SU-DHL-6 (cell line): ENCODE results near the gene PTPRN2.

Source experiments
- H2AFZ ChIP-seq: fragments of 200-600 bp; sonication (generic); 2 replicates; pipeline ENCODE4 v1.6.1; 2014; ENCODE audit warnings: low read depth, mild to moderate bottlenecking, moderate library complexity, mixed read lengths, antibody characterized with exemption, low read length; ENCODE audit not compliant: severe bottlenecking
- H3F3A ChIP-seq: fragments of 200-600 bp; shearing (Covaris generic); 2 replicates; pipeline ENCODE4 v1.6.0; 2016; ENCODE audit warnings: antibody characterized with exemption, mild to moderate bottlenecking; ENCODE audit not compliant: insufficient read depth
- H3K27ac ChIP-seq: fragments of 200-600 bp; sonication (generic); 2 replicates; pipeline ENCODE4 v1.5.1; 2016; ENCODE audit warnings: low read depth, mild to moderate bottlenecking, low read length, moderate library complexity, mixed read lengths
- H3K27me3 ChIP-seq: fragments of 200-600 bp; sonication (generic), shearing (Covaris generic); 2 replicates; pipeline ENCODE4 v1.6.0; 2014; ENCODE audit warnings: mild to moderate bottlenecking, low read length
- H3K36me3 ChIP-seq: fragments of 200-600 bp; sonication (generic); 2 replicates; pipeline ENCODE4 v1.6.1; 2014; ENCODE audit warnings: mild to moderate bottlenecking, low read length, mixed read lengths
- H3K4me2 ChIP-seq: fragments of 300-600, 200-600 bp; shearing (Covaris generic), sonication (generic); 2 replicates; pipeline ENCODE4 v1.6.0; 2014; ENCODE audit warnings: low read length, low read depth, mild to moderate bottlenecking; ENCODE audit not compliant: poor library complexity, severe bottlenecking
- H3K4me3 ChIP-seq: fragments of 200-600 bp; sonication (generic); 2 replicates; pipeline ENCODE4 v1.5.1; 2014; ENCODE audit warnings: antibody characterized with exemption, low read length, mild to moderate bottlenecking, mixed read lengths; ENCODE audit not compliant: insufficient read depth, poor library complexity, severe bottlenecking
- H3K79me2 ChIP-seq: fragments of 200-600 bp; sonication (generic); 2 replicates; pipeline ENCODE4 v1.6.1; 2014; ENCODE audit warnings: mild to moderate bottlenecking, low read length, moderate library complexity; ENCODE audit not compliant: insufficient read depth
- H3K9ac ChIP-seq: fragments of 200-600 bp; sonication (generic); 2 replicates; pipeline ENCODE4 v1.7.0; 2014; ENCODE audit warnings: mild to moderate bottlenecking, low read length
- H3K9me2 ChIP-seq: fragments of 200-600 bp; sonication (generic); replicated peaks from 2 replicates; pipeline ENCODE4 v1.6.1; 2014; ENCODE audit warnings: low read length; ENCODE audit not compliant: insufficient read depth
- H3K9me3 ChIP-seq: fragments of 200-600 bp; sonication (generic); 2 replicates; pipeline ENCODE4 v1.6.1; 2014; ENCODE audit warnings: low read length, mixed read lengths; ENCODE audit not compliant: insufficient read depth
- H4K20me1 ChIP-seq: fragments of 200-600 bp; sonication (generic); 2 replicates; pipeline ENCODE4 v1.6.1; 2014; ENCODE audit warnings: low read depth, mild to moderate bottlenecking, antibody characterized with exemption, low read length, moderate library complexity, mixed read lengths
- EZH2phosphoT487 ChIP-seq: fragments of 200-600 bp; sonication (generic), shearing (Covaris generic); conservative IDR thresholded peaks from 2 replicates; pipeline ENCODE4 v1.6.1; 2018; ENCODE audit warnings: mild to moderate bottlenecking, antibody characterized with exemption, low read length, moderate library complexity, mixed read lengths
- TF ChIP-seq, protein P1 (sequence below): fragments of 200-600 bp; sonication (generic); IDR thresholded peaks from one replicate; pipeline ENCODE4 v1.5.1; 2017; ENCODE audit warnings: antibody characterized with exemption, mild to moderate bottlenecking, low read length, moderate library complexity; ENCODE audit not compliant: insufficient read depth, poor library complexity, severe bottlenecking

Gene PTPRN2

DNA sequence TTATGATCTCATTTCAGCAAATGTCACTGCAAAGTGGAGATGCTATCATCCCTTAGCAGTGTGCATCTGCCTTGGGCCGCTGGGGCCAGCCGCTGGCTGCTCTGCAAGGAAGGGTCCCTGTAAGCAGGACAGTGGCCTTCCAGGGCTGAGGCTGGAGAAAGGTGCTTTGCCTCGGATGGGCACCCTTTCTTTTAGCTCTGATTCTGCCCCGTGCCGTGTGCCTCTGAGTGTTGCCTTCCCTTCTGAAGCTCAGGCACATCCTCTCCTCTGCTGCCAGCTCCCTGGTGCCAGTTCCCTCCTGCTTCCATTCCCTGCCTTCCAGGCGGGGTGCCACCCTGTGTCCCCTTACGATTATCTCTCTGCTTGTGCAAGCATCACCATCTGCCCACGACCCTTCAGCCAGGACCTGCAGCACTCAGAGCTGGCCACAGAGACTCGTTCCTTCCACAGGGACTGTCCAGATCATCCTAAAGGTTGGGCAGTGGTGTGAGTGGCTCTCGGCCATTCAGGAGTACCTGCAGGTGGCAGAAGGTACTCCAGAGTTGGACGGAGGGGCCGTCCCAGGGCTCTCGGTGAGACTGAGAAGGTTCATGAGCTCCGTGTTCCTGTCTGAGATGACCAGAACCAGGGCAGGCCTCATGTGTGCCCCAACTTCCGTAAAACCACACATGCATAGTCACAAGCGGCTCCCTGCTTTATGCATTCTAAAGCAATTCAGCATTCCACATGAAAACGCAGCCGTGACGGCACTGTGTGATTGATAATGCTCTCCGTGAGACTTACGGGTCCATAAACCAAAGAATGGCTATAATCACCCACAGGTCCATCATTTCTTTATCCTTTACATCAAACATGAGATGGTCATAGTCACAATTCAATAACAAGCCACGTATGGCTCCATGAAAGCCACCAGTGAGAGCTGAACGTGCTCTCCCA, 879.4 kb downstream of the PTPRN2 start:
- no peak overlapping the region for H2AFZ ChIP-seq
- no peak overlapping the region for H3K9ac ChIP-seq
- H3K36me3 ChIP-seq, result no peaks in the 10 kb centered on the region
- TF ChIP-seq, protein P1, sequence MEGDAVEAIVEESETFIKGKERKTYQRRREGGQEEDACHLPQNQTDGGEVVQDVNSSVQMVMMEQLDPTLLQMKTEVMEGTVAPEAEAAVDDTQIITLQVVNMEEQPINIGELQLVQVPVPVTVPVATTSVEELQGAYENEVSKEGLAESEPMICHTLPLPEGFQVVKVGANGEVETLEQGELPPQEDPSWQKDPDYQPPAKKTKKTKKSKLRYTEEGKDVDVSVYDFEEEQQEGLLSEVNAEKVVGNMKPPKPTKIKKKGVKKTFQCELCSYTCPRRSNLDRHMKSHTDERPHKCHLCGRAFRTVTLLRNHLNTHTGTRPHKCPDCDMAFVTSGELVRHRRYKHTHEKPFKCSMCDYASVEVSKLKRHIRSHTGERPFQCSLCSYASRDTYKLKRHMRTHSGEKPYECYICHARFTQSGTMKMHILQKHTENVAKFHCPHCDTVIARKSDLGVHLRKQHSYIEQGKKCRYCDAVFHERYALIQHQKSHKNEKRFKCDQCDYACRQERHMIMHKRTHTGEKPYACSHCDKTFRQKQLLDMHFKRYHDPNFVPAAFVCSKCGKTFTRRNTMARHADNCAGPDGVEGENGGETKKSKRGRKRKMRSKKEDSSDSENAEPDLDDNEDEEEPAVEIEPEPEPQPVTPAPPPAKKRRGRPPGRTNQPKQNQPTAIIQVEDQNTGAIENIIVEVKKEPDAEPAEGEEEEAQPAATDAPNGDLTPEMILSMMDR, result no peak
- no peak for TF ChIP-seq EZH2phosphoT487
- no peaks in the 10 kb centered on the region for H3K79me2 ChIP-seq
- H3K4me2 ChIP-seq, result no peak overlapping the region
- no peaks in the 10 kb centered on the region for H4K20me1 ChIP-seq
- no peaks in the 10 kb centered on the region for H3F3A ChIP-seq
- H3K27me3 ChIP-seq, result no peaks in the 10 kb centered on the region
- H3K9me3 ChIP-seq, result no peaks in the 10 kb centered on the region
- no peak overlapping the region for H3K4me3 ChIP-seq
- H3K9me2 ChIP-seq, result no peaks in the 10 kb centered on the region
- H3K27ac ChIP-seq, result no peak overlapping the region

- Histone ChIP-seq H3K79me2 (no peaks in the 10 kb centered on the region), H3K9ac (no peak overlapping the region), H2AFZ (no peak overlapping the region), H3K4me2 (no peak overlapping the region), H3K27me3 (no peaks in the 10 kb centered on the region), H3K27ac (no peak overlapping the region), H3K36me3 (no peaks in the 10 kb centered on the region), H3K9me3 (no peaks in the 10 kb centered on the region), H3F3A (no peaks in the 10 kb centered on the region), H3K9me2 (no peaks in the 10 kb centered on the region), H4K20me1 (no peaks in the 10 kb centered on the region), H3K4me3 (no peak overlapping the region)
- TF ChIP-seq, protein P1, result no peak
- no peak for TF ChIP-seq EZH2phosphoT487
Measured at GRCh38 chr7:157704365-157704764, 883.3 kb downstream of the PTPRN2 start.

- H3K9me3 ChIP-seq, result no peaks in the 10 kb centered on the region
- H3K27me3 ChIP-seq, result no peaks in the 10 kb centered on the region
- TF ChIP-seq EZH2phosphoT487, result no peak
- TF ChIP-seq, protein P1, result no peak
- H3K9me2 ChIP-seq, result no peaks in the 10 kb centered on the region
- H3K36me3 ChIP-seq, result no peaks in the 10 kb centered on the region
- no peak overlapping the region for H3K9ac ChIP-seq
- no peaks in the 10 kb centered on the region for H3K79me2 ChIP-seq
- no peak overlapping the region for H3K4me2 ChIP-seq
- no peak overlapping the region for H3K27ac ChIP-seq
- H4K20me1 ChIP-seq, result no peaks in the 10 kb centered on the region
- no peak overlapping the region for H2AFZ ChIP-seq
- no peak overlapping the region for H3K4me3 ChIP-seq
- no peaks in the 10 kb centered on the region for H3F3A ChIP-seq
Measured at GRCh38 chr7:157703534-157704195, 884.0 kb downstream of the PTPRN2 start.
